Lower lobe of right lung (tissue), 2 donors: ENCODE data around the gene IL12B. TPM values are rescaled to one million over a fixed set of nuclear protein-coding genes. Genes with fewer than 3 reads are reported as not detected.

Experiments used
- ATAC-seq, 2 donors: fragments of 200-7000 bp; cut with Tn5 transposase; one replicate each; pipeline ENCODE4 v1.9.1; 2020 to 2022; ENCODE audit warnings: mild to moderate bottlenecking in 2 of 2, moderate library complexity in 2 of 2
- DNase-seq: peaks from one replicate; pipeline ENCODE4 v3.0.0-alpha.2; 2020
- H3K27ac ChIP-seq: fragments of 200-600 bp; one replicate; pipeline ENCODE4 v1.8.0; 2022
- H3K27me3 ChIP-seq: fragments of 200-600 bp; one replicate; pipeline ENCODE4 v1.8.0; 2022; ENCODE audit warnings: low read depth
- H3K36me3 ChIP-seq: fragments of 200-600 bp; one replicate; pipeline ENCODE4 v1.8.0; 2022; ENCODE audit warnings: mild to moderate bottlenecking
- H3K4me1 ChIP-seq: fragments of 200-600 bp; one replicate; pipeline ENCODE4 v1.8.0; 2022
- H3K4me3 ChIP-seq: fragments of 200-600 bp; one replicate; pipeline ENCODE4 v1.8.0; 2022; ENCODE audit warnings: mild to moderate bottlenecking
- H3K9me3 ChIP-seq: fragments of 200-600 bp; one replicate; pipeline ENCODE4 v1.8.0; 2022
- intact Hi-C: fragments of 100-400 bp; cut with DNase I; formaldehyde crosslinking; loops from one replicate; pipeline ENCODE4 v1.11.0; 2022
- total RNA-seq: library from RNA; stranded (reverse); fragmentation: NEBNext Ultra II Directional; extraction: Animal tissue kit (Norgen Biotek cat#: 25700); gene quantifications from one replicate; pipeline ENCODE4 v1.2.1, GENCODE V29; 2021
- TF ChIP-seq, protein P1 (sequence below): fragments of 200-600 bp; IDR thresholded peaks from one replicate; pipeline ENCODE4 v1.8.0; 2022; ENCODE audit warnings: antibody characterized with exemption, mild to moderate bottlenecking
- donor health status: DM: no; HTN: yes; CAD: no; lungs with severe emphysema.

The IL12B gene
- total RNA-seq, 1 donor from 2014 or later = not detected

DNA sequence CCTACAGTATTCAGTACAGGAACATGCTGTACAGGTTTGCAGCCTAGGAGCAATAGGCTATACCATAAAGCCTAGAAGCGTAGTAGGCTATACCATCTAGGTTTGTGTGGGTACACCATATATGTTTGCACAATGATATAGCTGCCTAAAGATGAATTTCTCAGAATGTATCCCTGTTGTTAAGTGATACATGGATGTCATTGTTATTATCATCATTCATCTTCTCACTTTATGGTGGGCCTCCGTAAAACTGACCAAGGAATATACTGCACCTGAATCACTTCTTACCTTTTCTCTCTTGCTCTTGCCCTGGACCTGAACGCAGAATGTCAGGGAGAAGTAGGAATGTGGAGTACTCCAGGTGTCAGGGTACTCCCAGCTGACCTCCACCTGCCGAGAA lies 11.8 kb downstream of the IL12B start:
- Histone ChIP-seq H3K27me3 (no peaks in the 10 kb centered on the region), H3K36me3 (no peaks in the 10 kb centered on the region), H3K4me1 (no peaks in the 10 kb centered on the region), H3K4me3 (no peak overlapping the region), H3K9me3 (no peaks in the 10 kb centered on the region), H3K27ac (no peak overlapping the region)
- DNase-seq (no peak), ATAC-seq (no peak)
- intact Hi-C loops = no loop called here
- TF ChIP-seq, protein P1, sequence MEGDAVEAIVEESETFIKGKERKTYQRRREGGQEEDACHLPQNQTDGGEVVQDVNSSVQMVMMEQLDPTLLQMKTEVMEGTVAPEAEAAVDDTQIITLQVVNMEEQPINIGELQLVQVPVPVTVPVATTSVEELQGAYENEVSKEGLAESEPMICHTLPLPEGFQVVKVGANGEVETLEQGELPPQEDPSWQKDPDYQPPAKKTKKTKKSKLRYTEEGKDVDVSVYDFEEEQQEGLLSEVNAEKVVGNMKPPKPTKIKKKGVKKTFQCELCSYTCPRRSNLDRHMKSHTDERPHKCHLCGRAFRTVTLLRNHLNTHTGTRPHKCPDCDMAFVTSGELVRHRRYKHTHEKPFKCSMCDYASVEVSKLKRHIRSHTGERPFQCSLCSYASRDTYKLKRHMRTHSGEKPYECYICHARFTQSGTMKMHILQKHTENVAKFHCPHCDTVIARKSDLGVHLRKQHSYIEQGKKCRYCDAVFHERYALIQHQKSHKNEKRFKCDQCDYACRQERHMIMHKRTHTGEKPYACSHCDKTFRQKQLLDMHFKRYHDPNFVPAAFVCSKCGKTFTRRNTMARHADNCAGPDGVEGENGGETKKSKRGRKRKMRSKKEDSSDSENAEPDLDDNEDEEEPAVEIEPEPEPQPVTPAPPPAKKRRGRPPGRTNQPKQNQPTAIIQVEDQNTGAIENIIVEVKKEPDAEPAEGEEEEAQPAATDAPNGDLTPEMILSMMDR = no peak

- Histone ChIP-seq H3K4me1 (no peaks in the 10 kb centered on the region), H3K27me3 (no peaks in the 10 kb centered on the region), H3K9me3 (no peaks in the 10 kb centered on the region), H3K36me3 (no peaks in the 10 kb centered on the region), H3K27ac (no peak overlapping the region), H3K4me3 (no peak overlapping the region)
- ATAC-seq = no peak
- TF ChIP-seq, protein P1 = no peak
- no peak for DNase-seq
- intact Hi-C loops = no loop called here
Observed at GRCh38 chr5:159317849-159318248, 12.4 kb downstream of the IL12B start.

DNA sequence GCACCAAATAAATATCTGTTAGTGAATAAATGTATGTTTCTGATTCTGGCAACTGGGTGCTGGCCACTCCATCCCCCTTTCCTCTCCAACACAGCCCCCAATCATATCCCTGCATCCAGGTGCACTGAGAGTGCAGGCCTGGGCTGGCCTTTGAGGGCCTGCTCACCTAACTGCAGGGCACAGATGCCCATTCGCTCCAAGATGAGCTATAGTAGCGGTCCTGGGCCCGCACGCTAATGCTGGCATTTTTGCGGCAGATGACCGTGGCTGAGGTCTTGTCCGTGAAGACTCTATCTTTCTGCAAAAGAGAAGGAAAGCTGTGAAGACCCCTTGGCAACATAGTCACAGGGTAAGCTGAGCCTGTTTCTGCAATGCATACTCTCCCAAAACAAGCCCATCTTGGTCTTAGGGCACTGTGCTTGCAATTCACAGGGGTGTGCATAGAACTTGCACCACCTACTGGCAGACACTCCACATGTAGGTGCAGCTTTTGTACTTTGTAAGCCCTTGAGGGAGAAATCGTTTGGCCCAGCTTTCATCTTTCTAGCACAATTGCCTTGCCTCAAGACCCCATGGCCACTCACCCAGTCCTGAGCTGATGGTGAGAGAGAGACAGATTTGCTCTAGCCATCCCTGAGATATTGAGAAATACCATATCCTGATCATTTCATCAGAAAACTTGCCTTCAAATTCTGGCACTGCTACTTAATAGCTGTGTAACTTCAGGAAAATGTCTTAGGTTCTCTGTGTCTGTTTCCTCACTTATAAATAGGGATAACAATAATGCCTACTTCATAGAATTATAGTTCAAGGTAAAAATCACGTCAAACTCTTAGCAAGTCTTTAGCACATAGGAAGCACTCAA lies 13.5 kb downstream of the IL12B start:
- intact Hi-C loops = no loop called here
- Histone ChIP-seq H3K27ac (no peak overlapping the region), H3K4me1 (no peaks in the 10 kb centered on the region), H3K27me3 (peaks cover 5% of the 10 kb centered on the region), H3K9me3 (no peaks in the 10 kb centered on the region), H3K36me3 (no peaks in the 10 kb centered on the region), H3K4me3 (no peak overlapping the region)
- TF ChIP-seq, protein P1 = peak; percentile 54
- peak; percentile 78 to 79 for ATAC-seq
- no peak for DNase-seq

DNA sequence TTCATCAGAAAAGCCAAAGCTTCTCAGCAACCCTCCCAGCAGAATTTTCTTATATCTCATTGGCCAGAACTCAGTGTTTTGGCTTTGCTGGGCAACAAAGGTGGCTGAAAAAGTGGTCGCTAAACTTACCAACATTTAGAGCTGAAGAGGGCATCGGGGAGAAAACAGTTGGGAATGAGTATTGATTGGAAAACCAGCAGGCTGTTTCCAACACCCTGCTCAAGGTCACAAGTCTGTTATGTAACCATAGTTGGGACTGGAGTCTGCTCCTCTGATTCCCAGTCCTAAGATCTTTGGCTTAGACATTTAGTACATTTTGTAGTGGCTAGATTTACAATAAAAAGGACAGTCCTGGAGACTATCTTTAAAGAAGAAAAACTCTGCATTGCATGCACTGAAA lies 17.1 kb downstream of the IL12B start:
- Histone ChIP-seq H3K27me3 (peaks cover 16% of the 10 kb centered on the region), H3K4me1 (no peaks in the 10 kb centered on the region), H3K27ac (no peak overlapping the region), H3K36me3 (no peaks in the 10 kb centered on the region), H3K4me3 (no peak overlapping the region), H3K9me3 (no peaks in the 10 kb centered on the region)
- ATAC-seq (no peak), DNase-seq (no peak)
- TF ChIP-seq, protein P1 = no peak
- intact Hi-C loops = no loop called here

DNA sequence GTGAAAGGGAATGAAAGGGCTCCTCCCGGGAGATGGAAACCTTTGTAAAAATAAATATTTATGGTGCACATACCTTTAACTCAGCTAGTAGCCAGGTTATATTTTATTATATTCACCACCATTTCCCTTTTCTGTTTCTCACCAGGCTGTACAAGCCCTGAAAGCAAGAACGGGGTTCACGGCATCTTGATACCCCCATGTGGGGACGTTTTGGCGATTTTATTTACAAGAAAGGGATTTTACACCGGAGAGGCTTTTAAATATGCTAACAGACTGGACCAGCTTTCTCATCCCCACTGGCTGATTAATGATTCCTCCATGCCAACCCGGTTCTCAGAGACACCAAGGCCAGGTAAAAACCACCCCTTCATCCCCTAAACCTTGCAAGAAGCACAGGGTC lies 19.2 kb downstream of the IL12B start:
- Histone ChIP-seq H3K27me3 (peaks cover 16% of the 10 kb centered on the region), H3K4me3 (peak overlapping the region; percentile 33), H3K9me3 (no peaks in the 10 kb centered on the region), H3K36me3 (no peaks in the 10 kb centered on the region), H3K27ac (peak overlapping the region; percentile 51), H3K4me1 (no peaks in the 10 kb centered on the region)
- ATAC-seq (no peak), DNase-seq (no peak)
- intact Hi-C loops = no loop called here
- TF ChIP-seq, protein P1 = no peak
